Measurements from ENCODE around the gene GNAS. TPM values are rescaled to one million over a fixed set of nuclear protein-coding genes. Genes with fewer than 3 reads are reported as not detected.

GNAS gene
- total and polyA plus RNA-seq, 9 of the 15 experiments (the other 6 are each of a cell fraction or from before 2014, with no cell fraction given) = 128 to 648 (median 266) TPM

DNA sequence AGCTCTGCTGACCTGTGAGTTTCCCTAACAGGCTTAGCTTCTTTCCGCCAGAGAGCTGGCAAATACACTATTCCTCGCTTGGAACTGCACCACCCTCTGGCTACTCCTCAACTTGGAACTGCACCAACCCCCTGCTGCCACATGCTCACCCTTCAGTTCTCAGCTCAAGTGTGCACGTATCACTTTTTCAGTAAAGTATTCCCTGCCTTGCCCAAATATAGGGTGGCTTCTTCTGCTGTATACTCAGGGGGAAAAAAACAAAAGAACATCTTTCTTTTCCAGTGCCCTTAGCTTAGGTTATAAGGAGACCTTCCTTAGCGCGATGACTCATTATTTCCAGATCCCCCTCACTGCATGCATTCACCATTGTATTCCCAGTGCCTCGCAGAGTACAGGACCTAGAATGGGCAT is 23.0 kb upstream of the GNAS start (continued):
- TF ChIP-seq REST (IDR thresholded peaks at IDR 0.05; ENCODE audit: borderline replicate concordance) = no peak
- no peak for TF ChIP-seq REST (CRISPR knock-in tag; IDR thresholded peaks at IDR 0.05; ENCODE audit: low read depth)
- TF ChIP-seq PURB (CRISPR knock-in tag; IDR thresholded peaks at IDR 0.05; ENCODE audit: low read depth) = no peak
- TF ChIP-seq HMGXB4 (CRISPR knock-in tag; IDR thresholded peaks at IDR 0.05) = no peak
- TF ChIP-seq ZNF408 (CRISPR knock-in tag; IDR thresholded peaks at IDR 0.05; ENCODE audit: low read depth) = no peak
- TF ChIP-seq PYGO2 (tag; IDR thresholded peaks at IDR 0.05) = no peak
